Stomach (tissue), 4 donors: Measurements from ENCODE around the gene ST8SIA6.
"Not testable (repeated sequence)": the region's sequence is repeated elsewhere in the genome, so short reads cannot be mapped to it uniquely, and the experiment has no call there.

Experiments used
- EP300 ChIP-seq: sonication (generic); formaldehyde crosslinking; IDR thresholded peaks from one replicate; pipeline ENCODE4 v1.6.1; 2017; ENCODE audit warnings: antibody characterized with exemption
- POLR2A ChIP-seq, 4 donors: fragments of 450-650 bp; IDR thresholded peaks; one replicate each; pipeline ENCODE4 v1.6.1; 2016; ENCODE audit warnings: antibody characterized with exemption in 4 of 4, control low read depth in 2 of 4, mild to moderate bottlenecking in 1 of 4, moderate library complexity in 1 of 4
- TF ChIP-seq, protein P1 (sequence below), 7 experiments: fragments of 450-650 bp in 4 of 7; fragments of 200-600 bp in 3 of 7; sonication (generic) in 3 of 7; IDR thresholded peaks; one replicate each; pipeline ENCODE4 v1.5.1; 2016 to 2019; ENCODE audit warnings: antibody characterized with exemption in 7 of 7, control low read depth in 2 of 7, mild to moderate bottlenecking in 1 of 7

GRCh38 chr10:17499014-17499413, 44.6 kb upstream of the ST8SIA6 start:
- TF ChIP-seq, protein P1, sequence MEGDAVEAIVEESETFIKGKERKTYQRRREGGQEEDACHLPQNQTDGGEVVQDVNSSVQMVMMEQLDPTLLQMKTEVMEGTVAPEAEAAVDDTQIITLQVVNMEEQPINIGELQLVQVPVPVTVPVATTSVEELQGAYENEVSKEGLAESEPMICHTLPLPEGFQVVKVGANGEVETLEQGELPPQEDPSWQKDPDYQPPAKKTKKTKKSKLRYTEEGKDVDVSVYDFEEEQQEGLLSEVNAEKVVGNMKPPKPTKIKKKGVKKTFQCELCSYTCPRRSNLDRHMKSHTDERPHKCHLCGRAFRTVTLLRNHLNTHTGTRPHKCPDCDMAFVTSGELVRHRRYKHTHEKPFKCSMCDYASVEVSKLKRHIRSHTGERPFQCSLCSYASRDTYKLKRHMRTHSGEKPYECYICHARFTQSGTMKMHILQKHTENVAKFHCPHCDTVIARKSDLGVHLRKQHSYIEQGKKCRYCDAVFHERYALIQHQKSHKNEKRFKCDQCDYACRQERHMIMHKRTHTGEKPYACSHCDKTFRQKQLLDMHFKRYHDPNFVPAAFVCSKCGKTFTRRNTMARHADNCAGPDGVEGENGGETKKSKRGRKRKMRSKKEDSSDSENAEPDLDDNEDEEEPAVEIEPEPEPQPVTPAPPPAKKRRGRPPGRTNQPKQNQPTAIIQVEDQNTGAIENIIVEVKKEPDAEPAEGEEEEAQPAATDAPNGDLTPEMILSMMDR (IDR thresholded peaks at IDR 0.05) = not testable (repeated sequence)
- not testable (repeated sequence) for TF ChIP-seq POLR2A (IDR thresholded peaks at IDR 0.05); EP300
